GM19372 (cell line): ENCODE results near the gene MYLIP.
"Not testable (repeated sequence)": the region's sequence is repeated elsewhere in the genome, so short reads cannot be mapped to it uniquely, and the experiment has no call there.

Source experiments
- ATAC-seq: cut with Tn5 transposase; IDR thresholded peaks from one replicate; pipeline ENCODE4 v1.9.1; 2021; ENCODE audit warnings: mild to moderate bottlenecking, low read depth, moderate library complexity; ENCODE audit not compliant: unreplicated experiment

The MYLIP gene

DNA sequence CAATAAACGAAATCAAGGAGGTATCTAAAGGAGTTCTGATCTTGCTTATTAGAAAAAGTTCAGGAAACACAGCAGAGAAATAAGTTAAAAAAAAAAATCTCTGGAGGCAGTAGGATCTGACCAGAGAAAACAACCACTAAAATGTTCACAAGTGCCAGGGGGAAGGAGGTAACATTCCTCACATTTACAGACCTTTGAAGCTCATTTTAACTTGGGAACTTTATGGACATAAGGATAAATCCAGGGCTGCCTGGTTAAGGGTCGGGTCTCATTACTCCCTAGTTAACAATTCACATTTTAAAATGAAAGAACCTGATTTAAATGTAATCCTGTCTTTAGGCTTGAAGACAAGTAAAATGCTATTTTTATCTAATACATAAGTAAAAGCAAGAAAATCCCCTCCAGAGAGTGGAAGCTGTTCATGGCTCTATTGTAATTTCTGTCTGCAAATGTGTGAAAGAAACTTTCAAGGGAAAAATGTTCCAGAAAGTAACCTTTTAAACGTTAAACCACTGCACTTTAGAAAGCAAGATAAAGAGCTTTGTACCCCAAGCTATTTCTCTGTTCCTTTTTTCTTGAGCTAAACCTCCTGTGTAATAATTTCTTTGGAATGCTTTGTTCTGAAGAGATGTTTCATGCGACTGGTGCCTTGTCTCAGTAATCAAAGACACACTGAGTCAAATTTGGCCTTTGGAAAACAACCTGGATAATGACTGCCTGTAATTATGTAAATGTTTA lies 38.2 kb downstream of the MYLIP start:
- ATAC-seq = no peak

GRCh38 chr6:16168121-16168520 lies 39.2 kb downstream of the MYLIP start:
- ATAC-seq = no peak

DNA sequence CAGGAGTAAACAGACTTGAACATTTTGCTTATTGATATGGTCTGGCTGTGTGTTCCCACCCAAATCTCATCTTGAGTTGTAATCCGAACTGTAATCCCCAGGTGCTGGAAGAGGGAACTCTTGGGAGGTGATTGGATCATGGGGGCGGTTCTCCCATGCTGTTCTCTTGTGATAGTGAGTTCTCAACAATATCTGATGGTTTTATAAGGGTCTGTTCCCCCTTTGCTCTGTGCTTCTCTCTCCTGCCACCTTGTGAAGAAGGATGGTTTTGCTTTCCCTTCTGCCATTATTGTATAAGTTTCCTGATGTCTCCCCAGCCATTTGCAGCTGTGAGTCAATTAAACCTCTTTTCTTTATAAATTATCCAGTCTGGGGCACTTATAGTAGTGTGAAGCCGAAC lies 40.0 kb downstream of the MYLIP start:
- ATAC-seq = no peak

DNA sequence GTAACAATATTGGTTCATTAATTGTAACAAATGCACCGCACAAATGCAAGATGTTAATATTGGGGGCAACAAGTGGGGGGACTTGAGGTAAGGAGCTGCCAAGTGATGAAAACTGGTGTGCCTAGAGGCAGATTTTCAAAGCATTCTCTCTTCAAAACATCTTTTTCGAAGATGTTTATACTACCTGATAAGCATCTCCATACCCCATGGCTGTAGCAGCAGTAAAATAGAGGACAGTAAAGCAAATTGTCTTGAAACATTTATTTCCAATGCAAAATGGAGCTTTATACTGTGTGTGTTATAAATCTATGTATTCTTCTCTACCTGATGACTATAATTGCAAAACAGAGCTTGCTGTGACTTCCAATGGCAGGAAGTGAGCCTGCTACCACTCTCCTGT lies 42.5 kb downstream of the MYLIP start:
- ATAC-seq = no peak

GRCh38 chr6:16173167-16173940 lies 44.5 kb downstream of the MYLIP start:
- ATAC-seq = no peak

DNA sequence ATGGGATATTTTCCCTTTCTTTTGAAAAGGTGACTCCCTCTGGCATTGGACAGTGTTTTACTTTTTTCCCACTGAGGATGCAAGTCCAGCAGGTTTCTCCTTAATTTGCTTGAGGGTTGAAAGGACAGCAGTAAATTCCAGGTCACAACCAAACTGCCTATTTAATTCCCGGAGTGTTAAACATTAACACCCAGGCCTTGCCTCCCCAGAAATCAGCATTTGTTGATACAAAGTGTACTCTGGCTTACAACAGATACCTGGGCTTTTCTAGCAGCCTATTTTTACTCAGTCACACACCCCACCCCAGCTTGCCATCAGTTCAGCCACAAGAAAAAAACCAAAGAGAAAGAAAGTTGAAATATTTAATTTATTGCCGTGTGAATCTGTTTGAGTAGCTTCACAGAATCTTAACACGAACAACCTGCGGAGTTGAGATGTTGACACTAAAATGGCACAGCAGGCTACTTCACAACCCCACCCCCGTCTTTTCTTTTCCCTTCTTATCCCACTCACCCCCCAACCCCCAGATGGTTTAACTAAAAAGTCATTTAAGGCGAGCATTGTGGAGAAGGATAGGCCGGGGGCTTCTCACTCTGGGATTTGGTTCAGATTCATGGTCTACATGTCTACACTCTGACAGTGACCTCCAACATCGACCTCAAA lies 45.7 kb downstream of the MYLIP start:
- no peak for ATAC-seq

- not testable (repeated sequence) for ATAC-seq
Observed at GRCh38 chr6:16176600-16176999, 47.7 kb downstream of the MYLIP start.

DNA sequence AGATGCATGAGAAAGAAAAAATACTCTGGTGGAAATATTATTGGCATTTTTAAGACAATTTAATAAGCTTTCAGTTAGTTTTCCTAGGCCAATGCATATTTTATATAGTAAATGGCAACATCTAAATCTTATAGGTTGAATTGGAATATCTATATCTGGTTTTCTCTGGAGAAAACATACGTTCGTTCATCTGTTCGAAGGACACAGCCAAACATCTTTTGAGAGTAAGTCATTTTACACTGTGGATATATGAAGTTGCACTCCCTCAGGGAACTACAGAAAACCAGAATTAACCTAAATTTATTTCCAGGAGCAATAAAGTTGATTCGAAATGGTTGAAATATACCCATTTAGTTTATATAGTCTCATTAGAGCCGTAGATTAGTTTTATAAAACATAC lies 49.0 kb downstream of the MYLIP start:
- no peak for ATAC-seq

GRCh38 chr6:16178351-16178750 lies 49.5 kb downstream of the MYLIP start:
- no peak for ATAC-seq

- no peak for ATAC-seq
Observed at GRCh38 chr6:16179063-16179462, 50.2 kb downstream of the MYLIP start.

DNA sequence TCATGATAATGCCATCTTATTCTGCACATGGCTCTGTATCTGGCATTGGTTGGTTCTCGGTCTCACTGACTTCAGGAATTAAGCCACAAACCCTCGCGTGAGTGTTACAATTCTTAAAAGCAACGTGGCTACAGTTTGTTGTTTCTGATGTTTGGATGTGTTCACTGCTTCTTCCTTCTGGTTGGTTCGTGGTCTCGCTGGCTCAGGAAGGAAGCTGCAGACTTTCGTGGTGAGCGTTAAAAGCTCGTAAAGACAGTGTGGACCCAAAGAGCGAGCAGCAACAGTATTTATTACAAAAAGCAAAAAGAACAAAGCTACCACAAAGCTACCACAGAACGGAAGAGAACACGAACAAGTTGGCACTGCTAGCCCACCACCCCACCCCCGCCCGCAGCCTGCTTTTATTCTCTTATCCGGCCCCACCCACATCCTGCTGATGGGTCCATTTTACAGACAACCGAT lies 51.1 kb downstream of the MYLIP start:
- no peak for ATAC-seq

- no peak for ATAC-seq
Observed at GRCh38 chr6:16180696-16181438, 52.0 kb downstream of the MYLIP start.

GRCh38 chr6:16181439-16182297 lies 52.8 kb downstream of the MYLIP start:
- ATAC-seq = no peak

DNA sequence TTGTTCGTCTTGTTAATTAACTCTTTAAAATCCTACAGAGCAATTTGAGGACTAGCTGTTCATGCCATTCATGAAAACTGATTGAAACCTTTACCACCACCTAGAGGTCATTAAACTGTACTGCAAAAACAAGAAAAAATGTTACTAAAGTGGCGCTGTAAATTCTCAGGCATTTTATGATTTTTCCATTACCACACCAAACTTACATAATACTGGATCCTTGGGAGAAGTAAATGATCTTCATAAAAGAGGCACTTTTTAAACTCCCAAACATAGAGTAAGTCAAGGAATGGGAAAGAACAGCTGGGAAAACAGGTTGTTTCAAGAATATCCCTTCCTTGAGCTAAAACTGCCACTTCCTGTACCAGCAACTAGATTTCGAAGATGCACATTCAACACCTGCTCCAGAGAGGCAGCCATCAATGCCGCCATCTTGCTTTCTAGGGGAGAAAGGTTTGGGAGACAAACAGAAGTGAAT lies 54.3 kb downstream of the MYLIP start:
- no peak for ATAC-seq

DNA sequence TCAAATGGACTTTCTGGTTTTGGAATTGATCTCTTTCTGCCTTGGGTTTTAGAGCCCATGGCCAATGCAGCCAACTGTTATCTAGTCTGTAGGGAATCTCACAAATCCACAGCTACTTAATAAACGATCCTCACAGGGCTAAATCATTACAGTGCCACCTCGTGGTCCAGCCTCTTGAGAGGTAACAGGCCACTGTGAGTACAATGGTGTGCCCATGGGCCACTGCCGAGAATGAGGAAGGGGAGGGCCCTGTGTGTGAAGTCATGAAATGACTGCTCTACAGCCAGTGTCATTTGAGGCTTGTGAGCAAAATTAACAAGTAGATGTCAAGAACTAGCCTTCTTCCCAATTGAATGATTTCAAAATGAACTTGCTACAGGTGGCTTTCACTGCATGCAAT lies 55.2 kb downstream of the MYLIP start:
- ATAC-seq = no peak

DNA sequence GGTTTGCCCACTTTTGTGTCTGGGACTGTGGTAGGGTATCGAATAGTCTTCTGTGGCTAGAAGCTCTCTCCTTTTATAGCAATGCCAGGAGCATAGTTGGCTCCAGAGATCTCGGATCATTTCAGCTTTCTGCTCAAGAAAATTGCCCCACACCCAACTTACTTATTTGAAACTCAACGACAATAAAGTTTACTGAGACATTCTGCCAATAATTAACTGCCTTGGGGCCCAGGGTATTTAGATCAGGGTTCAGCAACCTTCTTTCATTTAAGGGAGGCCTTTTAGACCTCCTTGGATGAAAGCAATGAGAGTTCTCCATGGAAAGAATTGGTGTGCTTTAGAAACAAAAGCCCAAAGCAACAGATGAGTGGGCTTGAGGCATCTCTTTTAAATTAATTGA lies 55.7 kb downstream of the MYLIP start:
- ATAC-seq = no peak

GRCh38 chr6:16187176-16187575 lies 58.3 kb downstream of the MYLIP start:
- ATAC-seq = no peak

DNA sequence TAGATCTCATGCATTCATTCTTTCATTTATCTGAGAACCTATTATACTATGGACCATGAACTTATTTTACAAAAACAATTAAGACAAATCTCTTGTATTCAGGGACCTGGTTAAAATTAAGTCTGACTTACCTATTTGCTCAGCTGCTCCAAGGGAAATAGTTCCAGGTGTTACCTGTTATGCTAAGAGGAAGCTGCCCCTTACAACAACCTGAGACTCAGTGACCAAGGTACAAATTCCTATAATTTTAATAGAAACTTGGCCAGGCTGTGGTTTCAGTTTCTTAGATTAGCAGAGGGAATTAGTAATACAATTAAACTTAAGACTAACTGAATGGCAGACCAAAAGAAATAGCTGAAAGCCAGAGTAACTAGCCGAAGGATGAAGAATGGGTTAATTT lies 61.3 kb downstream of the MYLIP start:
- ATAC-seq = no peak

DNA sequence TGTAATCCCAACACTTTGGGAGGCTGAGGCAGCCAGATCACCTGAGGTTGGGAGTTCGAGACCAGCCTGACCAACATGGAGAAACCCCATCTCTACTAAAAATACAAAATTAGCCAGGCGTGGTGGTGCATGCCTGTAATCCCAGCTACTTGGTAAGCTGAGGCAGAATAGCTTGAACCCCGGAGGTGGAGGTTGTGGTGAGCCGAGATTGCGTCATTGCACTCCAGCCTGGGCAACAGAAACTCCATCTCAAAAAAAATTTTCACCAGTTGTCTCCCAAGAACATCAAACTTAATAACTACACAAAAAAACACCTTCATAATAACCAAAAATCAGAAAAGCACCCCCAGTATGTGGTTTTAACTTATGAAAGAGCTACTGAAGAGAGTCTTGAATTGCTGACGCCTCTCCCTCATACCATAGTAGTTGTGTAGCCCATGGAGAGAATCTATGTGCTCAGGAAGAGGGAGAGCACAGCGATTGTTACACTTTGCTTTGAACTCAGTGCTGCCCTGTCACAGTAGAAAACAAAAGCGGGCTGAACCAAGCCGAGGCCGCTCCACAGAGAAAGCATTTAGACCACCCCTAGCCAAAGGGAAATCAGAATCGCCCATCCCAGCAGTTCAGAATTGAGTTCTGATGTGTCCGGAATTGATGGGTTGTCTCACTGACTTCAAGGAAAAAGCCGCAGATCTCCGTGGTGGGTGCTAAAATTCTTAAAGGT lies 67.5 kb downstream of the MYLIP start:
- no peak for ATAC-seq
